Activated effector memory CD4-positive, alpha-beta T cell treated with Interleukin-2 at 50 U/mL for 16 hours (primary cell): ENCODE measurements around the gene RAD51.

Experiments used
- DNase-seq: peaks from one replicate; pipeline ENCODE4 v3.0.0-alpha.2; 2020

RAD51 gene

DNA sequence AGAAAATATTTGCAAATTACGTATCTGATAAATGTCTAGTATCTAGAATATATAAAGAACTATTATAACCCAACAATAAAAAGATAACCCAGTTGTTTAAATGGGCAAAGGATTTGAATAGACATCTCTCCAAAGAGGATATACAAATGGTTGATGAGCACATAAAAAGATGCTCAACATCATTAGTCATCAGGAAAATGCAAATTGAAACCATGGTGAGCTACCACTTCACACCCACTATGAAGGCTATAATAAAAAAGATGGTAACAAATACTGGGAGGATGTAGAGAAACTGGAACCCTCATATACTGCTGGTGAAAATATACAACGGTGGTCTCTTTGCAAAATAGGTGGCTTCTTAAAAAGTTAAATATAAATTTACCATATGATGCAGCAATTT lies 28.0 kb downstream of the RAD51 start:
- no peak for DNase-seq

DNA sequence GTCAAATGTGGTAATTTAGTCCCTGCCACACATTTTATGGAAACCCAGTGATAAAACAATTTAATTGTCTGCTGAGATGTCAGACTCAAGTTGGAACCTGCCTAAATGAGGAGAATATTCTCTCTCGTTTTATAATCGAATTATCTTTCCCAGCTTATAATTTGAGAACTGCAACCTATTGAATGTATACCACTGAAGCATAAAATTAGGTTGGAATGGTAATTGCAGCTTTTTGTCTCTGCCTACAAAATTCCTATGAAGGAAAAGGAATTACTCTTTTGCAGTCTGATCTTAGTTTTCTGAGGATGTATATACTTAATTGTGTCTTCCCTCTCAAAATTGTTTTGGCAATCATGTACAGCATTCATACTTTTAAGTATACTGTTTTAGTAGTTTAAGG lies 28.9 kb downstream of the RAD51 start:
- DNase-seq, result no peak

- DNase-seq, result no peak
These were observed 36.1 kb downstream of the RAD51 start for GRCh38 chr15:40731034-40731433.

- DNase-seq, result no peak
These were observed 41.6 kb downstream of the RAD51 start for GRCh38 chr15:40736575-40736974.

- no peak for DNase-seq
These were observed 42.1 kb downstream of the RAD51 start for GRCh38 chr15:40737048-40737447.

DNA sequence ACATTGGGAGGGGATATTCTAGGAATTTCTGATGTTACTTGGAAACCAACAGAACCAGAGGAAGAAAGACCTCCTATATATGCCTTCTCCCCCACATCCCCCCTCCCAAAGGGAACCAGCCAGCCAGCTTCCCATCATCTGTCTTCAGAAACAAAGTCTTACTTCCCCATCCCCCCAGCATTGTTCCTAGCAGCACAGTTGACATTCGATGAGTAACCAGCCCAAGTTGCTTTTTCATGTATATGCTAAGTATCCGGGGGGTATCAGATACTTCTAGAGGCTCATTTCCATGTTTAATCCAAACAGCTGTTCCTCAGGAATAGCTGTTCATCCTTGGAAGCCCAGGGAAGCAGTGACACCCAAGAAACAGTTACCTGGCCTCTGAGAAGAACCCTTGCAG lies 44.1 kb downstream of the RAD51 start:
- no peak for DNase-seq

GRCh38 chr15:40739854-40740253 lies 44.9 kb downstream of the RAD51 start:
- no peak for DNase-seq

DNA sequence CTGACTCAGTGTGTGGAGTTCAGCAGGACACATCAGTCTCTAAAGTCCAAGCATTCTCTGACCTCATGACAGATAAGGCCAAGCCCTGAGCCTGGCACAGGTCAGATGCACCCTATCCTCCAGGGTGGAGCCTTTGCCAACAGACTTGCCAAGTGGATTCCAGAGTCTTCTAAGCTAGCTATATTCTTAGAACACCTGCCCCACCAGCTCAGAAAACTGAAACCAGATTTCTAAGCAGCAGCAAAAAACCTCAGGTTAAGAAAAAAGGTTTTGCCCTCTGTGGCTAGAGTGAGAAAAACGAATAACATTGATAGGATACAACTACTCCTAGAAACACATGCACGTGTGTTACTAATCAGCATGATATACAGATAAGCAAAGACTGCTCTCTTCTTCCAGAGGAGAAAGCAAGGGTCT lies 48.5 kb downstream of the RAD51 start:
- DNase-seq, result no peak

- DNase-seq, result peak; percentile 53
These were observed 49.2 kb downstream of the RAD51 start for GRCh38 chr15:40743921-40744814.

- no peak for DNase-seq
These were observed 49.8 kb downstream of the RAD51 start for GRCh38 chr15:40744815-40745152.

DNA sequence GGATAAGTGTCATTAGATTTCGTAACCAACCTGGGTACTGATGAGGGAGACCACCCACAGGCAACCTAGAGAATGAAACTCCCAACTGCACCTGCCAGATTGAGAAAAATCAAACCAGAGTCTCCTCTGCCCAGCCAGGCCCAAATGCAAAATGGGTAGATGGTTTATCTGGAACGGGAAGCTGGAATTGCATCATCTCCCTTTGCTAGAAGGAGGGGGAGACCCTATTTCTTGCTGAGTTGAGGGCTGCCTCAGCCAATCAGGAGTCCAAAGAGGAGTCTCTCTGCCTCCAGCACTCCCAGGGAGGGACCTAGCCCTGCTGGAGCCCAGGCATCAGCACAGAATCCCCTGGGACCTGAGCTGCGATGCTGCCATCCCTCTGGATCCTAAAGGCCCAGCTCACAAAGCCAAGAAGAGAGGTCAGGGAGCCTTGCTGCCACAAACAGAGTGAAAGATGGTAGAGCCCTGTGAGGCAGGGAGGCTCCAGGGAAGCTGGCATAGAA lies 52.0 kb downstream of the RAD51 start:
- DNase-seq, result no peak

DNA sequence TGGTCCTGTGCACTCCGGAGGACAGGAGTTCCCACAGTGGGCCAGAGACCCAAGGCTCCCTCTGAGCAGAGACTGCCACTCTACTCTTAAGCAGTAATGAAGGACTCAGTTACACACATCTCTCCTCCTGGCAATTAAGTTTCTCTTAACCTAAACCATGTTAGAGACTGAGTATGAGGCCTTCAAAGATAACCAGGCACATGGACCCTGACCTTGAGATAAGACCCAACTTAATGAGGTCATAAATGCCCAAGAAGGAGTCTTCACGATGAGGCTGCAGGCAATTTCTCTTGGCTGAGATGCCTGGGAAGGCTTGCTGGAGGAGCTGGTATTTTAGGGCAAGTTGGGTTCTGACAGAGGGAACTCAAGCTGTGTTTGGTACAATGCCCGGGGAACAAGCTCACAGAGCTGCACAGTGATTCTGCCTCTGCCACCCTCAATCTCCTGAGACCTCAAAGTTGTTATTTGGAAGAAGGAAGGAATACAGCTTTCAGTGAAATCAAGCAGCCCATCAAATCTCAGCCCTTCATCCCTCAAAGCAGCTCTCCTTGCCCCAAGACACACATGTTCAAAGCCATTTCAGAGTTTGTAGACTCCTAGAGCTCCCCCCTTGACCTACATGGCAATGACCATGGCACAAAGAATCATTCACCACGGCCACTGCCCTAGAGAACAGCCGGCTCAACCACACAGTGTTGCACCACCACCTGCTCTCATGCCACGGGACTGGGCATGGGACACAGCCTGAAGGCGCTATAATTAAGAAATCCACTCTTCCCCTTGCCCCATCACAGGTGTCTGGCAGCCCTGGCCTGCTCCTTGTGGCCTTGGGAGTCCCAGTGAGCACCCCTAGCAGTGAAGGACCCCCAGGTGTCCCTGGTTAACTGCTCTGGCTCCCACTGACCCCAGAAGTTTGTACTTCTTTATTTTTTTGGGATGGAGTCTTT lies 53.0 kb downstream of the RAD51 start:
- no peak for DNase-seq

- no peak for DNase-seq
These were observed 54.2 kb downstream of the RAD51 start for GRCh38 chr15:40749151-40749630.

DNA sequence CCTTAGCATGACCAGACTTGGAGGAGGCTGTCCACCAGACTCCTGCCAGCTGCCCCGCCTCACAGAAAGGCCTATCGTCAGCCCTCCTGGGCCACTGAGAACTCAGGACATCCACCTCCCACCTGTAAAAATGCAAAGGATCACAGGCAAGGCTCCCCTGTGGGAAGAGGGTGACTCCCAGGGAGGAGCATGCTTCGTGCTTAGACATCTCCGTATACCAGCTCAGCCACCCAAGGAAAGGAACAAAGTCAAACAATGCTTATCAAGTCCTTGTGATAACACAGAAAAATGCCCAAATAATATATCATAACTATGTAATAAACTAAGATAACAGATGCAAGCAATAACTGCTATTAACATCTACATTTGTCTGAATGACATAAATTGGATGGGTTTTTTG lies 55.9 kb downstream of the RAD51 start:
- no peak for DNase-seq

- no peak for DNase-seq
These were observed 56.8 kb downstream of the RAD51 start for GRCh38 chr15:40751745-40752144.

DNA sequence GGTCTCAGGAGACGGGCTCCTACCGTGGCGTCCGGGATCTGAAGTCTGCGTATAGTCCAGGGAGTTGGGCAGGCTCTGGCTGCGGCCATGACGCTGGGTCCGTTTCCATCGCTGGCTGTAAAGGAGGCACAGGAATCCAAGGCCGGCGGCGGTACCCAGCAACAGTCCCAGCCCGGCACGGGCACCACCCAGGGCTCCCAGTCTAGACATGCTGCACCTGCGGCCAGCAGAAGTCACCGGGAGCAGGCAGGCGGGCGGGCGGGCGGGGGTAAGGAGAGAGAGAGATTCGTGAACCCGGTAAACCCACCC lies 59.6 kb downstream of the RAD51 start:
- no peak for DNase-seq

DNA sequence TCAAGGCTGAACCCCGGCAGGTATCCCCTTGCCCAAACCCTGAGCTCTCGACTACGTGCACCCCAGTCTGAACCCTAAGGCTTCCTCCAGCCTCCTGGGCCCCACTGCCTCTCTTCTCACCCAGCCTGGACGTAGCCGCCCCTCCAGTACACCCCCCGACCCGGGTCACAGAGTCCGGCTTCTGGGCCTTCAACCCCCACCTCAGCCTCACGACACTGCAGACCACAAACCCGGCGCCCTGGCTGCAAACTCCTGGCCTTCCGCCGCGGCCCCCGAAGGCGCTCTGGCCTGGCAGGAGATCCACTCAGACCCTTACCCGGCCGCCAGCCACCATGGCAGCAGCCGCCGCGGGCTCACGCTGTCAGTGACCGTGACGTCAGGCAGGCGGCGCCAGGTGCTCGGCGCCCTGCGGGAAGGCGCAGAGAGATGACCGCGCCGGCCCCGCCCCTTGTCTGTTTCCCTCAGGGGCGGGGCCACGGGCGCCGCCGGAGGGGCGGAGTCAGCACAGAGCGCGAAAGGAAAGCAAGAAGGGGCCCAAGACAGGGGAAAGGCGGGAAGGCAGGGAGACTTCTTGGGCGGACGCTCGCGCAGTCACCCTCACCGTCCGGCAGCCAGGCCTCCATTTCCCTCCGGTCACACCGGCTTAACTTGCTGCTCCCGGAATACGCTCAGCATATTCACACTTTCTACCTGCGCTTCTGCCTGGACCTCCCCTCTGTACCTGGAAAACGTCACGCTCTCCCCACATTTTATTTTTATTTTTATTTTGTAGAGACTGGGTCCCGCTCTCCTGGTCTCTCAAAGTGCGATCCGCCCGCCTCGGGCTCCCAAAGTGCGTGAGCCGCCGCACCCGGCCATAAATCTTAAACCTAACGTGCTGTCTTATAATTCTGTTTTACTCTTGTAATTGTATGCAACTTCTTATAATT lies 60.2 kb downstream of the RAD51 start, which contains the start of gene RMDN3:
Gene RMDN3 (minus strand): TSS at position 372 of the 929 bp plus-strand sequence. CDS start 471 bp downstream, outside the sequence.
- DNase-seq, result peak; percentile 89

DNA sequence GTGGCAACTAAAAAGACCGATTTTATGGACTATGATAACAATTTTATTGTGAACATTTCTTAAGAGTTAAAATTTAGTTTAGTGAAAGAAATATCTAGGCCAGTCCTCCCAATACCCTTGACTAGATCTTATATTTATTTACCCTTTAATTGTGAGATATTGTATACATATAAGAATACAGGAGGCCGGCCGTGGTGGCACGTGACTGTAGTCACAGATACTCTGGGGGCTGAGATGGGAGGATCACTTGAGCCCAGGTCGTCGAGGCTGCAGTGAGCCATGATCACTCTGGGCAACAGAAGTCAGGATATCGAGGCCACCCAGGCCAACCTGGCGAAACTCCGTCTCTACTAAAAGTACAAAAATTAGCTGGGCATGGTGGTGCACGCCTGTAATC lies 60.8 kb downstream of the RAD51 start:
- DNase-seq, result no peak

DNA sequence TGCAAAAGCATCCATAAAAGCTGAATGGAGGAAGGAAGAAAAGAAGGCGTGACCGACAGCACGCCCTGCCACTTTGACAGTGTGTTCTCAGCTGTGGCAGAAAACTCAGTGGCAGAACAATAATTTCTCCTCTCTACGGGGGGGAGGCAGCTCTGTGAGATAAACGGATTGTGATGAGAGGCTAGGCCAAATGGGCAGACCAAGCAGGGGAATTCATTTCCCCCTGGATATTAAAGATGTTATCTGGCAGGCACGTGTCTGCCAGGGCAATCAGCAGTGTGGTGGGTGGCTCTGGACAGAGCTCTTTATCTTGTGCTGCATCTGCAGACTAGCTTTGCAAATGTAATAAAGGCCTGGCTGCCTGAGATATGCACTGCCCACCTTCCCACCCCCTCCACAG lies 62.0 kb downstream of the RAD51 start:
- DNase-seq, result no peak

DNA sequence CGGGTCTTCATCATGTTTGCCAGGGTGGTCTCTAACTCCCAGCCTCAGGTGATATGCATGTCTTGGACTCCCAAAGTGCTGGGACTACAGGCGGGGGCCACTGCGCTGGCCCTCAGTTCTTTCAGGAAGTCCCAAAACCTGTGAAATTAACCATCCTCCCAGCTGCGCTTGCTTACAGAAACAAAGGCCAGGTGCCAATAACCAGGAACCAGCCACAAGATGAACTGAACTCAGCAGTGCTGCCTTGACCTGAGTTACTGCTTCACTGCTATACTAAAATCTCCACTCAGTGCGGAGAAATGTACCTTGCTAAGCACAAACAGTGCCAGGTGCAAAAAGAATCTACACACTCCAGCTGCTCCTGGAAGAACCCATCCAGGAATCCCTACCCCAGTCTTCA lies 65.0 kb downstream of the RAD51 start:
- no peak for DNase-seq

DNA sequence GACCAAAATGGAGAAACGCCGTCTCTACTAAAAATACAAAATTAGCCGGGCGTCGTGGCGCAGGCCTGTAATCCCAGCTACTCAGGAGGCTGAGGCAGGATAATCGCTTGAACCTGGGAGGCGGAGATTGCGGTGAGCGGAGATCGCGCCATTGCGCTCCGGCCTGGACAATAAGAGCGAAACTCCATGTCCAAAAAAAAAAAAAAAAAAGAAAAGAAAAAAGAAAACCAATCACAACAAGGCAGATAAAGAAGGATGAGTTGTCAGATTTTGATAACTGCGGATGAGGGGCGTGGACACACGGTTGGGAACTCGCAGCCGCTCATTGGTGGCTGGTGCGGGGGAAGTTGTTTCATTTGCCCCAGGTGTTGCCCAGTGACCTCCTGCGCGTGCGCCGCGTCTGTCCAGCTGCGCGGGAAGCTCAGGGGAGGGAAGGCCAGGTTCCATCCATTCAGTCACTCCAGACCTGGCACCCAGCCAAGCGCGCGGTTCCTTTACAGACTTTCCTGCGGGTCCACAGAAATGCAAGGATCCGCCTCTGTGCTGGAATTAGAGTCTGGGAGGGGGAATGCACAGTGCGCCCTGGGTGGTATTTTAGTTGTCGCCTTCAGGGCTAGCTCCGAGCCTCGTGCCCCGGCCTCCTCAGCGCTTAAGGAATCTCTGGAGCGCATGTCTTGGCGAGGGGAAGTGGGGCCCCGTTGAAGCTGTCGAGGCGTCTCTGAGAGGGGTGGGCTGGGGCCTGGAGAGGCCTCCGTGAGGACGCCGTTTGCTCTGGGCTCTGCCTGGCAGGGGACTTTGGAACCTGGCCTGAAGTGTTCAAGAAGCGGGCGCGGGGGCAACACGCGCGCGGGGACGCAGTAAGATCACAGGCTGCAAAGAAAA lies 68.2 kb downstream of the RAD51 start:
- DNase-seq, result no peak
